K562 (cell line): ENCODE data around the gene RNF114. TPM values are rescaled to one million over a fixed set of nuclear protein-coding genes. Genes with fewer than 3 reads are reported as not detected.

Experiments used
- ARID1B ChIP-seq: fragments of 450-650 bp; IDR thresholded peaks from 2 replicates; pipeline ENCODE4 v1.6.1; 2016; ENCODE audit warnings: antibody characterized with exemption, mild to moderate bottlenecking, inconsistent platforms
- ATF2 ChIP-seq: sonication (generic); formaldehyde crosslinking; IDR thresholded peaks from 2 replicates; pipeline ENCODE4 v1.8.1; 2022; ENCODE audit warnings: missing genetic modification reagents
- HMG20A ChIP-seq: fragments of 450-650 bp; formaldehyde crosslinking; conservative IDR thresholded peaks from 2 replicates; pipeline ENCODE4 v1.4.0; 2020; ENCODE audit warnings: mild to moderate bottlenecking, mixed read lengths
- HMGN3 ChIP-seq: IDR thresholded peaks from 2 replicates; pipeline ENCODE4 v1.6.1; 2011; ENCODE audit warnings: borderline replicate concordance, low read depth, mild to moderate bottlenecking, mixed read lengths, low read length; ENCODE audit not compliant: insufficient read length; ENCODE audit errors: extremely low read depth
- KAT2B ChIP-seq: IDR thresholded peaks from one replicate; pipeline ENCODE4 v1.6.1; 2012; ENCODE audit warnings: low read depth, mild to moderate bottlenecking, control low read depth, inconsistent platforms, low read length, moderate library complexity
- MBD2 ChIP-seq: sonication (generic); IDR thresholded peaks from 2 replicates; pipeline ENCODE4 v1.6.1; 2016; ENCODE audit warnings: low read depth, borderline replicate concordance
- NR3C1 ChIP-seq: sonication (generic); formaldehyde crosslinking; IDR thresholded peaks from 2 replicates; pipeline ENCODE4 v1.8.1; 2022; ENCODE audit warnings: missing genetic modification reagents
- PML ChIP-seq: IDR thresholded peaks from 2 replicates; pipeline ENCODE4 v1.6.1; 2012; ENCODE audit warnings: low read length, inconsistent platforms
- PTBP1 ChIP-seq: fragments of 200-400 bp; formaldehyde crosslinking; IDR thresholded peaks from 2 replicates; pipeline ENCODE4 v1.6.1; 2017; ENCODE audit warnings: low read depth, low read length
- RUNX1 ChIP-seq: sonication (generic); IDR thresholded peaks from 2 replicates; pipeline ENCODE4 v1.6.1; 2016; ENCODE audit warnings: antibody characterized with exemption, low read depth
- SLC30A9 ChIP-seq: fragments of 250-450 bp; sonication (Bioruptor Pico); IDR thresholded peaks from 2 replicates; pipeline ENCODE4 v1.8.0; 2022; ENCODE audit warnings: mild to moderate bottlenecking, moderate library complexity
- USF2 ChIP-seq: sonication (generic); formaldehyde crosslinking; IDR thresholded peaks from 2 replicates; pipeline ENCODE4 v1.5.0; 2020; ENCODE audit warnings: missing genetic modification reagents
- ZNF133 ChIP-seq: fragments of 250-450 bp; sonication (Bioruptor Pico); IDR thresholded peaks from 2 replicates; pipeline ENCODE4 v1.4.0; 2020; ENCODE audit warnings: mild to moderate bottlenecking
- ZNF232 ChIP-seq: sonication (generic); formaldehyde crosslinking; IDR thresholded peaks from 2 replicates; pipeline ENCODE4 v1.8.0; 2022; ENCODE audit warnings: mild to moderate bottlenecking, missing genetic modification reagents
- ZNF24 ChIP-seq: fragments of 450-650 bp; IDR thresholded peaks from 2 replicates; pipeline ENCODE4 v1.6.1; 2016
- ZNF408 ChIP-seq: fragments of 250-450 bp; sonication (Bioruptor Pico); IDR thresholded peaks from 2 replicates; pipeline ENCODE4 v1.4.0; 2020; ENCODE audit warnings: low read depth, mild to moderate bottlenecking, moderate library complexity
- polyA plus RNA-seq, 8 experiments: library from polyadenylated mRNA; depleted of rRNA in 4 of 8; stranded (reverse) in 5 of 8; unstranded in 3 of 8; fragments of >200 nt; fragmentation: Nextera tagmentation in 2 of 8; fragmentation: Illumina TruSeq in 1 of 8; extraction: Ambion mirVana in 2 of 8; extraction: Trizol in 1 of 8; gene quantifications; 2 replicates each; pipeline versions ENCODE4 v1.2.1 to v1.2.3, GENCODE V29; 2011 to 2014; ENCODE audit warnings: inconsistent platforms in 1 of 8, missing spikeins in 1 of 8
- total RNA-seq, 7 experiments: library from RNA; depleted of rRNA in 6 of 7; stranded (reverse); fragments of >200 nt in 6 of 7; fragmentation: Illumina TruSeq in 2 of 7; extraction: Trizol in 2 of 7; gene quantifications; 2 replicates each; pipeline versions ENCODE4 v1.2.1 to v1.2.3, GENCODE V29; 2011 to 2021; ENCODE audit warnings: low replicate concordance in 1 of 7
- TF ChIP-seq, protein P1 (sequence below): fragments of 250-450 bp; sonication (Bioruptor Pico); IDR thresholded peaks from 2 replicates; pipeline ENCODE4 v1.4.0; 2020
- TF ChIP-seq, protein P2 (sequence below): fragments of 250-450 bp; sonication (Bioruptor Pico); IDR thresholded peaks from 2 replicates; pipeline ENCODE4 v1.8.0; 2021; ENCODE audit warnings: borderline replicate concordance, mild to moderate bottlenecking, moderate library complexity; ENCODE audit not compliant: poor library complexity, severe bottlenecking
- TF ChIP-seq, protein P3 (sequence below): fragments of 450-650 bp; IDR thresholded peaks from 2 replicates; pipeline ENCODE4 v1.6.1; 2017; ENCODE audit warnings: antibody characterized with exemption
- TF ChIP-seq, protein P4 (sequence below): sonication (generic); formaldehyde crosslinking; IDR thresholded peaks from 2 replicates; pipeline ENCODE4 v1.8.0; 2023; ENCODE audit warnings: mild to moderate bottlenecking, missing genetic modification reagents

Gene RNF114
- total and polyA plus RNA-seq, 9 of the 15 experiments (the other 6 are each of a cell fraction or from before 2014, with no cell fraction given): 38.6 to 111 (median 62.6) TPM

DNA sequence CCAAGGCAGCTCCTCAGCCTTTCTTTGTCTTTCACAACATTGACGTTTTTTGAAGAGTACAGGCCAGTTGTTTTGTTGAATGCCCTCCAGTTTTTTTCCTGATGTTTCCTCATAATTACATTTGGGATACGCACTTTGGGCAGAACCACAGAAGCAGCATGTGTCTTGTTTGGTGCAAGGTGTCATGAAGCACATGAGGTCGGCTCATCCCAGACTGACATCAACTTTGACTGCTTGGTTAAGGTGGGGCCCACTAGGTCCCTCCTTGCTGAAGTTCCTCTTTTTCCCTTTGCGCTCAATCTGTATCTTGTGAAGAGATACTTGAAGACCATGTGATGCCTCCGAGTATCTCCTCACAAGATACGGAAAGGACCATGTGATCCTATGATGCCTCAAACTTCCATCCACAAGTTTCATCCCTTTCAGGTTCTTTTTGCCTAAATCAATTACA is 57.1 kb downstream of the RNF114 start (continued):
- TF ChIP-seq ATF2 (CRISPR knock-in tag) (no peak), HMGN3 (no peak), NR3C1 (no peak), USF2 (CRISPR knock-in tag) (peak; percentile 75), ZNF232 (CRISPR knock-in tag) (no peak), RUNX1 (no peak), MBD2 (no peak), SLC30A9 (CRISPR knock-in tag) (no peak), ZNF408 (CRISPR knock-in tag) (no peak), ZNF24 (no peak), PML (0 out of 2 replicates have a peak, but pooled peaks have one; percentile 5), KAT2B (no peak), PTBP1 (no peak), ZNF133 (CRISPR knock-in tag) (no peak), HMG20A (no peak), ARID1B (peak; percentile 37; the same call in 1 of the 2 replicates)
- TF ChIP-seq, protein P1, sequence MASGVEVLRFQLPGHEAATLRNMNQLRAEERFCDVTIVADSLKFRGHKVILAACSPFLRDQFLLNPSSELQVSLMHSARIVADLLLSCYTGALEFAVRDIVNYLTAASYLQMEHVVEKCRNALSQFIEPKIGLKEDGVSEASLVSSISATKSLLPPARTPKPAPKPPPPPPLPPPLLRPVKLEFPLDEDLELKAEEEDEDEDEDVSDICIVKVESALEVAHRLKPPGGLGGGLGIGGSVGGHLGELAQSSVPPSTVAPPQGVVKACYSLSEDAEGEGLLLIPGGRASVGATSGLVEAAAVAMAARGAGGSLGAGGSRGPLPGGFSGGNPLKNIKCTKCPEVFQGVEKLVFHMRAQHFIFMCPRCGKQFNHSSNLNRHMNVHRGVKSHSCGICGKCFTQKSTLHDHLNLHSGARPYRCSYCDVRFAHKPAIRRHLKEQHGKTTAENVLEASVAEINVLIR (CRISPR knock-in tag): no peak
- TF ChIP-seq, protein P2, sequence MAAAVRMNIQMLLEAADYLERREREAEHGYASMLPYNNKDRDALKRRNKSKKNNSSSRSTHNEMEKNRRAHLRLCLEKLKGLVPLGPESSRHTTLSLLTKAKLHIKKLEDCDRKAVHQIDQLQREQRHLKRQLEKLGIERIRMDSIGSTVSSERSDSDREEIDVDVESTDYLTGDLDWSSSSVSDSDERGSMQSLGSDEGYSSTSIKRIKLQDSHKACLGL (CRISPR knock-in tag): no peak
- TF ChIP-seq, protein P3, sequence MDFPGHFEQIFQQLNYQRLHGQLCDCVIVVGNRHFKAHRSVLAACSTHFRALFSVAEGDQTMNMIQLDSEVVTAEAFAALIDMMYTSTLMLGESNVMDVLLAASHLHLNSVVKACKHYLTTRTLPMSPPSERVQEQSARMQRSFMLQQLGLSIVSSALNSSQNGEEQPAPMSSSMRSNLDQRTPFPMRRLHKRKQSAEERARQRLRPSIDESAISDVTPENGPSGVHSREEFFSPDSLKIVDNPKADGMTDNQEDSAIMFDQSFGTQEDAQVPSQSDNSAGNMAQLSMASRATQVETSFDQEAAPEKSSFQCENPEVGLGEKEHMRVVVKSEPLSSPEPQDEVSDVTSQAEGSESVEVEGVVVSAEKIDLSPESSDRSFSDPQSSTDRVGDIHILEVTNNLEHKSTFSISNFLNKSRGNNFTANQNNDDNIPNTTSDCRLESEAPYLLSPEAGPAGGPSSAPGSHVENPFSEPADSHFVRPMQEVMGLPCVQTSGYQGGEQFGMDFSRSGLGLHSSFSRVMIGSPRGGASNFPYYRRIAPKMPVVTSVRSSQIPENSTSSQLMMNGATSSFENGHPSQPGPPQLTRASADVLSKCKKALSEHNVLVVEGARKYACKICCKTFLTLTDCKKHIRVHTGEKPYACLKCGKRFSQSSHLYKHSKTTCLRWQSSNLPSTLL: no peak
- TF ChIP-seq, protein P4, sequence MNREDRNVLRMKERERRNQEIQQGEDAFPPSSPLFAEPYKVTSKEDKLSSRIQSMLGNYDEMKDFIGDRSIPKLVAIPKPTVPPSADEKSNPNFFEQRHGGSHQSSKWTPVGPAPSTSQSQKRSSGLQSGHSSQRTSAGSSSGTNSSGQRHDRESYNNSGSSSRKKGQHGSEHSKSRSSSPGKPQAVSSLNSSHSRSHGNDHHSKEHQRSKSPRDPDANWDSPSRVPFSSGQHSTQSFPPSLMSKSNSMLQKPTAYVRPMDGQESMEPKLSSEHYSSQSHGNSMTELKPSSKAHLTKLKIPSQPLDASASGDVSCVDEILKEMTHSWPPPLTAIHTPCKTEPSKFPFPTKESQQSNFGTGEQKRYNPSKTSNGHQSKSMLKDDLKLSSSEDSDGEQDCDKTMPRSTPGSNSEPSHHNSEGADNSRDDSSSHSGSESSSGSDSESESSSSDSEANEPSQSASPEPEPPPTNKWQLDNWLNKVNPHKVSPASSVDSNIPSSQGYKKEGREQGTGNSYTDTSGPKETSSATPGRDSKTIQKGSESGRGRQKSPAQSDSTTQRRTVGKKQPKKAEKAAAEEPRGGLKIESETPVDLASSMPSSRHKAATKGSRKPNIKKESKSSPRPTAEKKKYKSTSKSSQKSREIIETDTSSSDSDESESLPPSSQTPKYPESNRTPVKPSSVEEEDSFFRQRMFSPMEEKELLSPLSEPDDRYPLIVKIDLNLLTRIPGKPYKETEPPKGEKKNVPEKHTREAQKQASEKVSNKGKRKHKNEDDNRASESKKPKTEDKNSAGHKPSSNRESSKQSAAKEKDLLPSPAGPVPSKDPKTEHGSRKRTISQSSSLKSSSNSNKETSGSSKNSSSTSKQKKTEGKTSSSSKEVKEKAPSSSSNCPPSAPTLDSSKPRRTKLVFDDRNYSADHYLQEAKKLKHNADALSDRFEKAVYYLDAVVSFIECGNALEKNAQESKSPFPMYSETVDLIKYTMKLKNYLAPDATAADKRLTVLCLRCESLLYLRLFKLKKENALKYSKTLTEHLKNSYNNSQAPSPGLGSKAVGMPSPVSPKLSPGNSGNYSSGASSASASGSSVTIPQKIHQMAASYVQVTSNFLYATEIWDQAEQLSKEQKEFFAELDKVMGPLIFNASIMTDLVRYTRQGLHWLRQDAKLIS (CRISPR knock-in tag): no peak
